HFF-Myc (cell line): Measurements from ENCODE around the gene DHX9.

Source experiments
- DNase-seq: peaks from one replicate; pipeline ENCODE4 v3.0.0-alpha.2; 2011; ENCODE audit warnings: low read depth; ENCODE audit errors: extremely low read depth
- H3K4me3 ChIP-seq: replicated peaks from 2 replicates; pipeline ENCODE4 v1.5.1; 2011; ENCODE audit warnings: low read depth, mild to moderate bottlenecking, control low read depth, low read length
- CTCF ChIP-seq: IDR thresholded peaks from 2 replicates; pipeline ENCODE4 v1.5.1; 2012; ENCODE audit warnings: mild to moderate bottlenecking, low read depth, low read length, control low read depth; ENCODE audit errors: missing control alignments

DHX9 gene

DNA sequence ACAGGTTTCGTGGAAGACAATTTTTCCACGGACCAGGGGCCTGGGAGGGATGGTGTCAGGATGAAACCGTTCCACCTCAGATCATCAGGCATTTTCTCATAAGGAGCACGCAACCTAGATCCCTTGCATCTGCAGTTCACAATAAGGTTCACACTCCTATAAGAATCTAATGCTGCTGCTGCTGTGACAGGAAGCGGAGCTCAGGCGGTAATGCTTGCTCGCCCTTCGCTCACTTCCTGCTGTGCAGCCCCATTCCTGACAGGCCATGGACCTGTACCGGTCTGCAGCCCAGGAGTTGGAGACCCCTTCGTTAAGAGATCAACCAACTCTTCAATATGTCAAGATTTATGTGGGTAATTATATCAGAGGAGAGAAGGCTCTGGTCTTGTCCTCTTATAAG lies 3.3 kb upstream of the DHX9 start:
- no peak for TF ChIP-seq CTCF
- DNase-seq: no peak
- H3K4me3 ChIP-seq: no peak overlapping the region

GRCh38 chr1:182841368-182841988 lies 2.3 kb downstream of the DHX9 start:
- no peak for TF ChIP-seq CTCF
- peak; percentile 7 for DNase-seq
- H3K4me3 ChIP-seq: peak overlapping the region; percentile 98

DNA sequence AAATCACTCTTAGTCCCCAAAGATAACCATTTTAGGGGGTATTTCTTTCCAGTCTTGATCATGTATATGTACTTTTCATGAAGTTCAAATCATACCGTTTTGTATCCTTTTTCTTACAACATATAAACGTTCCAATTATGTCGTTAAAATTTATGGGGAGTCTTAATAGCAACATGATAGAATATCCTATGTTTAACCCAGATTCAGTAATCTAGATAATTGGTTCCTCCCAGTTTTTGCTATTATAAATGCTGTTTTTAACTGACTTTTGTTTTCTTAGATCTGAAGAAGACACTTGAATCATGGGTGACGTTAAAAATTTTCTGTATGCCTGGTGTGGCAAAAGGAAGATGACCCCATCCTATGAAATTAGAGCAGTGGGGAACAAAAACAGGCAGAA lies 3.1 kb downstream of the DHX9 start:
- no peak for DNase-seq
- TF ChIP-seq CTCF: no peak
- H3K4me3 ChIP-seq: peak overlapping the region; percentile 98; the same call in 1 of the 2 replicates

DNA sequence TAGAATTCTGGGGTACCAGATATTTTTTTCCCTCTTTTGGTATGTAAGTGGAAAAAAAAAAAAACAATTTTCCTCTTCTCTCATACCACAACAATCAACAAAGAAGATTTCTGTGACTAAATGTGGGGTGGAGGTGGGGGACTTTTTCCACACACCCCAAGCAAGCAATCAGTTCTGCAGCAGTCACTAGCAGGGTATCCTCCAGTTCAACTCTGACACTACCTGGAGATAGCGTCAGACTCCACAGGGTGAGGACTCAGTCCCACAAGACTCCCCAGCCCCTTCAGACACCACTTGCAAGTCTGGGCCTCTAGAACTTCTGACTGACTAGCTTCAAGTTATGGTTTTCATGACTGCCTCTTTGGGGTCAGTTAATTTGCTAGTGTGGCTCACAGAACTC lies 6.2 kb downstream of the DHX9 start:
- TF ChIP-seq CTCF: no peak
- DNase-seq: no peak
- no peak overlapping the region for H3K4me3 ChIP-seq

DNA sequence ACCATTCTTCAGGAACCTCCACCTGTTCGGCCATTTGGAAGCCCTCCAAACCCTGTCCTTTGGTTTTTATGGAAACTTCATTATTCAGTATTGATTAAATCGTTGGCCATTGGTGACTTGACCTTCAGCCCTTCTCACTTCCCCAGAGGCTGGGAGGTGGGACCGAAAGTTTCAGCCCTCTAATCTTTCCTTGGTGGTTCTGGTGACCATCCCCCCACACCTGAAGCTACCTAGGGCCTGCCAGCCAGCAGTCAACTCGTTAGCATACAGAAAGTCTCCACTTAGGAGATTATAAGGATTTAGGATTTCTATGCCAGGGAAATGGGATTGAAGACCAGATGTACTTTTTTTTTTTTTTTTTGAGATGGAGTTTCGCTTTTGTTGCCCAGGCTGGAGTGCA lies 6.7 kb downstream of the DHX9 start:
- TF ChIP-seq CTCF: no peak
- DNase-seq: no peak
- no peak overlapping the region for H3K4me3 ChIP-seq

DNA sequence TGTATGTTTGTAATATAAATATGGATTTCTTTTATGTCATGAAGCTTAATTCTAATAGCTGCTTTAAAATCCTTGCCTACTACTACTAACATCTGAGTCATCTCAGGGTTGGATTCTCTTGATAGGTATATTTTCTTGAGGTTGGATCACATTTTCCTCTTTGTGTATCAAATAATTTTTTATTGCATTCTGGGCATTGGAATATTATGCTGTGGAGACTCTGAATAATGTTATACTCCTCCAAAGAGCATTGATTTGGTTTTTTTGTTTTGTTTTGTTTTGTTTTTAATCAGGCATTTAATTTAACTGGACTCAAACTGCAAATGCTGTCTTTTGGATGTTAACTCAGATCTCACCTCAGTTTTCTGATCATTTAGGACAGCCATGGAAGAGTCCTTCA lies 8.0 kb downstream of the DHX9 start:
- no peak for DNase-seq
- no peak overlapping the region for H3K4me3 ChIP-seq
- TF ChIP-seq CTCF: no peak

DNA sequence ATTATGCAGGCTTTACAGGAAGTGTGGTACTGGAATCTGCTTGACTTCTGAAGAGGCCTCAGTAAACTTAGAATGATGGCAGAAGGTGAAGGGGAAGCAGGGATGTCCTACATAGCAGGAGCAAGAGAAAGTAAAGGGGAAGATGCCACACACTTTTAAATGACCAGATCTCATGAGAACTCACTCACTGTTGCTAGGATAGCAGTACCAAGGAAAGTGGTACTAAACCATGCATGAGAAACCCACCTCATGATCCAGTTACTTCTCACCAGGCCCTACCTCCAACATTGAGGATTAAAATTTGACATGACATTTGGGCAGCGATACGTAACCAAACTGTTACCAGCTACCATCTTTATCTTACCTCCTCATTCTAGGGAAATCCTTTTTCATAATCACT lies 9.6 kb downstream of the DHX9 start:
- no peak for DNase-seq
- H3K4me3 ChIP-seq: no peak overlapping the region
- no peak for TF ChIP-seq CTCF
